Spleen (tissue), 11 donors: ENCODE results near the gene CADM2. TPM values are rescaled to one million over a fixed set of nuclear protein-coding genes. Genes with fewer than 3 reads are reported as not detected.

ENCODE experiments used
- DNase-seq: peaks from one replicate; pipeline ENCODE4 v3.0.0-alpha.2; 2020
- H3K27ac ChIP-seq, 8 donors: fragments of 200-600 bp; sonication (generic) in 7 of 8; 1 replicate in 4 of 8; 2 replicates in 4 of 8; pipeline versions ENCODE4 v1.5.0 to v1.8.0; 2016 to 2021; ENCODE audit warnings: inconsistent platforms in 4 of 8, mild to moderate bottlenecking in 4 of 8, moderate library complexity in 1 of 8
- H3K27me3 ChIP-seq, 7 donors: fragments of 200-600 bp; sonication (generic) in 6 of 7; replicated peaks in 1 of 7; 1 replicate in 4 of 7; 2 replicates in 3 of 7; pipeline versions ENCODE4 v1.5.0 to v1.8.0; 2016 to 2021; ENCODE audit warnings: inconsistent platforms in 3 of 7, mild to moderate bottlenecking in 1 of 7
- H3K36me3 ChIP-seq, 6 donors: fragments of 200-600 bp; sonication (generic) in 5 of 6; 1 replicate in 4 of 6; 2 replicates in 2 of 6; pipeline versions ENCODE4 v1.5.0 to v1.8.0; 2016 to 2021; ENCODE audit warnings: inconsistent platforms in 2 of 6
- H3K4me1 ChIP-seq, 6 donors: fragments of 200-600 bp; sonication (generic) in 5 of 6; 1 replicate in 3 of 6; 2 replicates in 3 of 6; pipeline versions ENCODE4 v1.5.0 to v1.8.0; 2016 to 2021; ENCODE audit warnings: inconsistent platforms in 3 of 6
- H3K4me3 ChIP-seq, 8 donors: fragments of 200-600 bp; sonication (generic) in 7 of 8; 1 replicate in 4 of 8; 2 replicates in 4 of 8; pipeline versions ENCODE4 v1.5.0 to v1.8.0; 2016 to 2021; ENCODE audit warnings: inconsistent platforms in 4 of 8, mild to moderate bottlenecking in 4 of 8, moderate library complexity in 2 of 8
- H3K9me3 ChIP-seq, 8 donors: fragments of 200-600 bp; sonication (generic) in 7 of 8; 1 replicate in 4 of 8; 2 replicates in 4 of 8; pipeline versions ENCODE4 v1.5.0 to v1.8.0; 2016 to 2021; ENCODE audit warnings: inconsistent platforms in 4 of 8
- CTCF ChIP-seq, 11 experiments: fragments of 200-600 bp in 7 of 11; fragments of 450-650 bp in 4 of 11; sonication (generic) in 4 of 11; IDR thresholded peaks in 8 of 11; conservative IDR thresholded peaks in 3 of 11; 1 replicate in 7 of 11; 2 replicates in 4 of 11; pipeline versions ENCODE4 v1.4.0 to v1.8.0; 2016 to 2021; ENCODE audit warnings: antibody characterized with exemption in 11 of 11, inconsistent platforms in 4 of 11, mild to moderate bottlenecking in 1 of 11
- POLR2A ChIP-seq, 3 donors: fragments of 450-650 bp; IDR thresholded peaks; one replicate each; pipeline ENCODE4 v1.5.1; 2017; ENCODE audit warnings: antibody characterized with exemption in 3 of 3, mild to moderate bottlenecking in 1 of 3
- POLR2AphosphoS5 ChIP-seq, 3 donors: sonication (generic); formaldehyde crosslinking; IDR thresholded peaks; one replicate each; pipeline ENCODE4 v1.5.1; 2017; ENCODE audit warnings: antibody characterized with exemption in 3 of 3
- WGBS, 5 donors: extraction: QIAGEN DNeasy Blood & Tissue Kit in 3 of 5; methylation state at CpG; one replicate each; pipeline versions ENCODE4 v1.1.5 to v1.1.7; 2013 to 2018; 5-methylcytosine and 5-hydroxymethylcytosine counted together
- intact Hi-C: fragments of 100-400 bp; cut with DNase I; formaldehyde crosslinking; loops from one replicate; pipeline ENCODE4 v1.15.0; 2023; ENCODE audit warnings: low total_unique reads
- polyA plus RNA-seq, 3 donors: library from polyadenylated mRNA; stranded (reverse); fragments of 200-250 nt; gene quantifications; one replicate each; pipeline ENCODE4 v1.2.1, GENCODE V29; 2013
- total RNA-seq, 7 donors: library from RNA; depleted of rRNA in 3 of 7; stranded (reverse); fragments of >200 nt in 3 of 7; fragmentation: NEBNext Ultra II Directional in 4 of 7; extraction: Animal tissue kit (Norgen Biotek cat#: 25700) in 4 of 7; gene quantifications; one replicate each; pipeline versions ENCODE4 v1.1.0 to v1.2.1, GENCODE V29; 2016 to 2021
- donor health status: healthy with polysubstance abuse.
- donor health status: DM: no; HTN: no; CAD: no; lungs with moderate emphysema.
- donor health status: DM: no; HTN: no; CAD: no.
- donor health status: Bipolar disorder and iron deficiency.
- donor health status: healthy.
- donor health status: DM: no; HTN: no; CAD: no.
- donor health status: DM: yes; HTN: yes; CAD: no.

The CADM2 gene
- total and polyA plus RNA-seq, 10 donors, result 0.03 to 4.0 (median 1.0) TPM; not detected in 1

DNA sequence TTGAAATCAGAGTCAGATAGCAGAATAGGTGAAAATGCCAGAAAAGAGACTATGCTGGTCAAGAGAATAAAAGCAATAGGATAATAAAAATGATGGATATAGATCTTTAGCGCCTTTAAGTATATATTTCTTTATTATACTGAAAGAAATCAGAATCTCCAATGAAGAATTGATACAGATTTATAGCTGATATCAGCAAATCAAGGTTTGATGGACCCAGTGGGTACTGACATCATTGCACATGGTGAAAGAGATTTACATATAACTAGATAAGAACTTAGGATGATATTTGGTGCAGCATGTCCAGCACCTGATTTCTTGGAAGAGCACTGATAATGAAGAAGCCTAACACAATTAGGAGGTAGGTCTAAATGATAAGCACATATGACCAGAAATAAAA lies 18.2 kb downstream of the CADM2 start:
- Histone ChIP-seq H3K9me3 (no peaks in the 10 kb centered on the region), H3K4me3 (no peak overlapping the region), H3K36me3 (no peaks in the 10 kb centered on the region), H3K27me3 (no peaks in the 10 kb centered on the region), H3K27ac (no peak overlapping the region), H3K4me1 (no peaks in the 10 kb centered on the region)
- DNase-seq, result no peak
- intact Hi-C loops, result no loop called here
- TF ChIP-seq POLR2A (IDR thresholded peaks at IDR 0.05), result no peak
- no peak for TF ChIP-seq POLR2AphosphoS5 (IDR thresholded peaks at IDR 0.05)
- no peak for TF ChIP-seq CTCF (IDR thresholded peaks at IDR 0.05 in 8 of 11, conservative IDR thresholded peaks at IDR 0.05 in 3 of 11)
- 46 to 67% (median 64%) methylated on average over 1 of the region's 1 CpG for WGBS, 5 donors

GRCh38 chr3:84978843-84979242 lies 20.1 kb downstream of the CADM2 start:
- 62 to 72% (median 63%) methylated on average over 2 of the region's 2 CpGs for WGBS, 5 donors
- H3K27me3 ChIP-seq, result no peaks in the 10 kb centered on the region
- no peak overlapping the region for H3K27ac ChIP-seq
- DNase-seq, result no peak
- intact Hi-C loops, result no loop called here
- no peak overlapping the region for H3K4me3 ChIP-seq
- no peak for TF ChIP-seq CTCF (IDR thresholded peaks at IDR 0.05 in 8 of 11, conservative IDR thresholded peaks at IDR 0.05 in 3 of 11)
- no peaks in the 10 kb centered on the region for H3K36me3 ChIP-seq
- no peaks in the 10 kb centered on the region for H3K9me3 ChIP-seq
- H3K4me1 ChIP-seq, result no peaks in the 10 kb centered on the region

GRCh38 chr3:84980011-84980410 lies 21.2 kb downstream of the CADM2 start:
- DNase-seq, result no peak
- TF ChIP-seq POLR2A (IDR thresholded peaks at IDR 0.05) (no peak), CTCF (IDR thresholded peaks at IDR 0.05 in 8 of 11, conservative IDR thresholded peaks at IDR 0.05 in 3 of 11) (no peak), POLR2AphosphoS5 (IDR thresholded peaks at IDR 0.05) (no peak)
- Histone ChIP-seq H3K36me3 (no peaks in the 10 kb centered on the region), H3K4me1 (no peaks in the 10 kb centered on the region), H3K4me3 (no peak overlapping the region), H3K9me3 (no peaks in the 10 kb centered on the region), H3K27ac (no peak overlapping the region), H3K27me3 (no peaks in the 10 kb centered on the region)
- intact Hi-C loops, result no loop called here
- 48 to 75% (median 60%) methylated on average over 3 of the region's 3 CpGs for WGBS, 5 donors

GRCh38 chr3:84980456-84980855 lies 21.7 kb downstream of the CADM2 start:
- TF ChIP-seq CTCF (IDR thresholded peaks at IDR 0.05 in 8 of 11, conservative IDR thresholded peaks at IDR 0.05 in 3 of 11), result no peak
- no peak for TF ChIP-seq POLR2AphosphoS5 (IDR thresholded peaks at IDR 0.05)
- no peak for TF ChIP-seq POLR2A (IDR thresholded peaks at IDR 0.05)
- no peak overlapping the region for H3K4me3 ChIP-seq
- H3K27ac ChIP-seq, result no peak overlapping the region
- no peaks in the 10 kb centered on the region for H3K36me3 ChIP-seq
- no peaks in the 10 kb centered on the region for H3K4me1 ChIP-seq
- whole genome bisulfite sequencing, 5 donors, result 65 to 86% (median 79%) methylated on average over 2 of the region's 2 CpGs
- intact Hi-C loops, result no loop called here
- DNase-seq, result no peak
- no peaks in the 10 kb centered on the region for H3K9me3 ChIP-seq
- H3K27me3 ChIP-seq, result no peaks in the 10 kb centered on the region
